Activated T-cell treated with anti-CD3 and anti-CD28 coated beads, Interleukin-2, amount 50 U/mL, for 24 hours (primary cell): ENCODE results near the gene ANAPC4.

ENCODE experiments used
- DNase-seq: peaks from one replicate; pipeline ENCODE4 v3.0.0-alpha.2; 2020
- H3K27ac Mint-ChIP-seq: 2 replicates; pipeline ENCODE4 v1.8.0; 2020; ENCODE audit warnings: mild to moderate bottlenecking, mixed read lengths
- H3K27me3 Mint-ChIP-seq: 2 replicates; pipeline ENCODE4 v1.8.0; 2020; ENCODE audit warnings: mixed read lengths
- H3K36me3 Mint-ChIP-seq: 2 replicates; pipeline ENCODE4 v1.8.0; 2020; ENCODE audit warnings: low read depth, mixed read lengths
- H3K4me1 Mint-ChIP-seq: 2 replicates; pipeline ENCODE4 v1.8.0; 2020; ENCODE audit warnings: low read depth, mixed read lengths
- H3K4me3 Mint-ChIP-seq: 2 replicates; pipeline ENCODE4 v1.8.0; 2020; ENCODE audit warnings: mild to moderate bottlenecking, moderate library complexity, mixed read lengths
- H3K9me3 Mint-ChIP-seq: 2 replicates; pipeline ENCODE4 v1.8.0; 2020; ENCODE audit warnings: mixed read lengths

ANAPC4 gene

DNA sequence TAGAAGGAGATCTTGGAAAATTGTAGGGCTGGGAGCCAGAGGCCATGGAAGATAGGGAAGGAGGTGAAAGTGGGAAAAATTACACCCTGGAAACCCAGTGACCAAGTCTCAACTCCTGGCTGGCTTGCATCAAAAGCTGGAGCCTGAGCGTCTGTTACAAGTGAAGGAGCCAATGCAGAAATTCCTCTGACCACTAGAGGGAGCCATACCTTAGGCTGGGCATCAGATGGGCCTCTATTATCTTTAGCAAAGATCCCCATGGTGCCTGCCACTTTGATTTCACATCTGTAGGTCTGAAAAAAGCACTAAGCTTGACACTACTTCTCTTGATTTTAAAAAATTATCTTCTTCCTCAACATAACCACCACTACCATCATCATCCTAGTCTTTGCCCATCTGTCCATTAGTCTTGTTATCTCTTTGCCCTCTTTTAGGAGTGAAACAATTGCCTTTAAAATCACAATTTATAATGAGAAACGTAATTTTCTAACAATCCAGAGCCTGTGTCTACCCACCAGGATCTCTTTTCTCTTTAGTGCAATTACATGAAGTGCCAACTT lies 62.9 kb downstream of the ANAPC4 start:
- no peaks in the 10 kb centered on the region for H3K27me3 Mint-ChIP-seq
- H3K4me1 Mint-ChIP-seq: no peaks in the 10 kb centered on the region
- H3K4me3 Mint-ChIP-seq: no peak overlapping the region
- H3K27ac Mint-ChIP-seq: no peak overlapping the region
- no peaks in the 10 kb centered on the region for H3K9me3 Mint-ChIP-seq
- H3K36me3 Mint-ChIP-seq: no peaks in the 10 kb centered on the region
- peak; percentile 35 for DNase-seq

- no peaks in the 10 kb centered on the region for H3K27me3 Mint-ChIP-seq
- no peak overlapping the region for H3K4me3 Mint-ChIP-seq
- no peaks in the 10 kb centered on the region for H3K9me3 Mint-ChIP-seq
- H3K4me1 Mint-ChIP-seq: no peaks in the 10 kb centered on the region
- H3K27ac Mint-ChIP-seq: no peak overlapping the region
- H3K36me3 Mint-ChIP-seq: no peaks in the 10 kb centered on the region
- DNase-seq: no peak
These were observed 63.5 kb downstream of the ANAPC4 start for GRCh38 chr4:25440478-25441030.

DNA sequence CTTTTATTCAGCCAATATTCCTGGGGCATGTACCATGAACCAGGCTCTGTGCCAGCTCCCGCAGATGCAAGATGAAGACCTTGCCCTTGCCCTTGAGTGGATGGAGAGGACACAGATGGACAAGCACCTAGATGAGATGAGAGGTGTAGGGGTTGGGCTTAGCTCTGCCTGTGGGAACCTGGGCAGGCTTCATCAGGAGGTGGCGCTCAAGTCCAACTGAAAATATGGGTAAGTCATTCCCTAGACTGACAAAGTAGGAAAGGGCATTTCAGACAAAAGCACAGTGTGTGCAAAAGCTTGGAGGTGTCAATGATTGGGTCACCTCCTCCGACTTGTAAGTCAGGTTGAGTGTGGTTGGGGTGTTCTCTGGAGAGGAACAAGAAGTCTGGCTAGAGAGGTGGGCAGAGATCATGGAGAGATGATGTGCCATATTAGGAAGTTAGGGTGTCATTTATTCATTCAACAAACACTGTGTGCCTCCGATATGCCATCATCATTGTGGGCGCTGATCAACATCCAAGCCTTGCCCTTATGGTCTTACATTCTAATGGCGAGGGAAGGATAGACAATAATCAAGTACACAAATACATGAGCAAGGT lies 64.6 kb downstream of the ANAPC4 start:
- H3K4me3 Mint-ChIP-seq: no peak overlapping the region
- no peaks in the 10 kb centered on the region for H3K36me3 Mint-ChIP-seq
- no peak for DNase-seq
- no peaks in the 10 kb centered on the region for H3K9me3 Mint-ChIP-seq
- H3K4me1 Mint-ChIP-seq: no peaks in the 10 kb centered on the region
- no peaks in the 10 kb centered on the region for H3K27me3 Mint-ChIP-seq
- H3K27ac Mint-ChIP-seq: no peak overlapping the region

DNA sequence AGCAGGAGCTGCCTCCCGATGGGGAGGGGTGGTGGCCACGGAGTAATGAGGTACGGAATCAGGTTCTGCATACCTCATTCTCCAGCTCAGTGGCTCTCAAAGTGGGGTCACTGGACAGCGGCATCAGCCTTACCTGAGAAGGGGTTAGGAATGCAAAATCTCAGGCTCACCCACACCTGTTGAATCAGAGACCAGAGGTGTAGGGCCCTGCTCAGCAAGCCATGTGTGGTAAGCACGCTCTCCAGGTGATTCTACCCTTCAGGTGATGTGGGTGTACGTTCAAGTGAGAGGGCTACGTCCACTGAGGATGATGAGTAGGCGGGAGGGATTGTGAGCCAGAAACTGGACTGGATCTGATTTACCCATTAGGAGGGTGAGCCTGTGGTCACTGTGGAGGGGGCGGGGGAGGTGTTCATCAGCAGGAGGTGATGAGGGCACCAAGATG lies 65.8 kb downstream of the ANAPC4 start:
- H3K9me3 Mint-ChIP-seq: no peaks in the 10 kb centered on the region
- H3K27me3 Mint-ChIP-seq: no peaks in the 10 kb centered on the region
- H3K4me1 Mint-ChIP-seq: no peaks in the 10 kb centered on the region
- H3K4me3 Mint-ChIP-seq: no peak overlapping the region
- no peaks in the 10 kb centered on the region for H3K36me3 Mint-ChIP-seq
- H3K27ac Mint-ChIP-seq: no peak overlapping the region
- no peak for DNase-seq

DNA sequence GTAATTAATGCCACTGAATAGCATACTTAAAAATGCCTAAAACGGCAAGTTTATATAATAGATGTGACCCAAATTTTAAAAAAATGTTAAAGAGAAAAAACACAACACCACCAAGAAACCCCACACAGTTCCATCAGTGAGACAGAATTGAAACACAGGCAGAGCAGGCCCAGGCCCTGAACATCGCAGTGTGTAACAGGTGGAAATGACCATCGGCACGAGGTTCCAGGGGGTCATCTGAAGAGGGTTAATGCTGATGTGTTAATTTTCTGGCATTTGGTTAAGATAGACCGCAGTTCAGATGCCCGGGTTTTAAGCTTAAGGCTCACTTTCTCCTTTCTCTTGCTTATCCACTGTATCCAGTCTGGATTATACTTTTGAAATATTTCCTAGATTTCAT lies 66.8 kb downstream of the ANAPC4 start:
- H3K4me3 Mint-ChIP-seq: no peak overlapping the region
- DNase-seq: no peak
- H3K27me3 Mint-ChIP-seq: no peaks in the 10 kb centered on the region
- no peak overlapping the region for H3K27ac Mint-ChIP-seq
- peaks cover 4% of the 10 kb centered on the region for H3K4me1 Mint-ChIP-seq
- H3K9me3 Mint-ChIP-seq: no peaks in the 10 kb centered on the region
- H3K36me3 Mint-ChIP-seq: no peaks in the 10 kb centered on the region

DNA sequence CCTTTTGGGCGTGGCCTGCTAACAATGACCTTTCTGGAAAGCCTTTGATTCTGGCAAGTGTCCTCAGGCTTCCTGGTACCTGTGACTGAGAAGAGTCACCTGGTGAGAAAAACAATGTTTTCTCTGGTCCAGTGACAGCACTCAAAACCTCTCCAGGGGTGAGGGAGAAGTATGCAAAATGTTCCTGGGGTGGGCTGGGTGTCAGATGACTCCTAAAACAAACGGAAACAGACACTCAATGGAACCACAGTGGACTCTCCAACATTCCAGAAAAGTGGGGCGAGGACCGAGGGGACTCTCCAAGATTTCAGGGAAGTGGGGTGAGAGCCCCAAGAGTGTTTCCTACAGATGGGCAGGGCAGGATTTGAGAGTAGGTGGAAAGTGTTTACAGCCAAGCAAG lies 69.5 kb downstream of the ANAPC4 start:
- Mint-ChIP-seq H3K27me3 (no peaks in the 10 kb centered on the region), H3K36me3 (no peaks in the 10 kb centered on the region), H3K4me3 (no peak overlapping the region), H3K9me3 (no peaks in the 10 kb centered on the region), H3K27ac (no peak overlapping the region), H3K4me1 (peaks cover 8% of the 10 kb centered on the region)
- no peak for DNase-seq

- no peak overlapping the region for H3K4me3 Mint-ChIP-seq
- DNase-seq: no peak
- no peaks in the 10 kb centered on the region for H3K36me3 Mint-ChIP-seq
- H3K27ac Mint-ChIP-seq: no peak overlapping the region
- no peaks in the 10 kb centered on the region for H3K9me3 Mint-ChIP-seq
- peaks cover 8% of the 10 kb centered on the region for H3K4me1 Mint-ChIP-seq
- H3K27me3 Mint-ChIP-seq: no peaks in the 10 kb centered on the region
These were observed 71.5 kb downstream of the ANAPC4 start for GRCh38 chr4:25448379-25449109.

DNA sequence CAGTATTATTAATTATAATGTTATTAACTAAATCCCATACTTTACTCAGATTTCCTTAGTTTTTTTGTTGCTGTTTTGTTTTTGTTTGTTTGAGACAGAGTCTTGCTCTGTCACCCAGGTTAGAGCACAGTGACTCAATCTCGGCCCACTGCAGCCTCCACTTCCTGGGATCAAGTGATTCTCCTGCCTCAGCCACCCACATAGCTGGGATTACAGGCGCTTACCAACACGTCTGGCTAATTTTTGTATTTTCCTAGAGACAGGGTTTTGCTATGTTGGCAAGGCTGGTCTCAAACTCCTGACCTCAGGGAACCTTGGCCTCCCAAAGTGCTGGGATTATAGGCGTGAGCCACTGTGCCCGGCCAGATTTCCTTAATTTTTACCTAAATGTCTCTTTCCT lies 72.2 kb downstream of the ANAPC4 start:
- no peak for DNase-seq
- Mint-ChIP-seq H3K27me3 (no peaks in the 10 kb centered on the region), H3K36me3 (no peaks in the 10 kb centered on the region), H3K27ac (no peak overlapping the region), H3K9me3 (no peaks in the 10 kb centered on the region), H3K4me1 (peaks cover 8% of the 10 kb centered on the region), H3K4me3 (no peak overlapping the region)

- Mint-ChIP-seq H3K9me3 (no peaks in the 10 kb centered on the region), H3K4me3 (no peak overlapping the region), H3K27me3 (no peaks in the 10 kb centered on the region), H3K36me3 (no peaks in the 10 kb centered on the region), H3K4me1 (peaks cover 8% of the 10 kb centered on the region), H3K27ac (no peak overlapping the region)
- no peak for DNase-seq
These were observed 72.6 kb downstream of the ANAPC4 start for GRCh38 chr4:25449688-25450087.

DNA sequence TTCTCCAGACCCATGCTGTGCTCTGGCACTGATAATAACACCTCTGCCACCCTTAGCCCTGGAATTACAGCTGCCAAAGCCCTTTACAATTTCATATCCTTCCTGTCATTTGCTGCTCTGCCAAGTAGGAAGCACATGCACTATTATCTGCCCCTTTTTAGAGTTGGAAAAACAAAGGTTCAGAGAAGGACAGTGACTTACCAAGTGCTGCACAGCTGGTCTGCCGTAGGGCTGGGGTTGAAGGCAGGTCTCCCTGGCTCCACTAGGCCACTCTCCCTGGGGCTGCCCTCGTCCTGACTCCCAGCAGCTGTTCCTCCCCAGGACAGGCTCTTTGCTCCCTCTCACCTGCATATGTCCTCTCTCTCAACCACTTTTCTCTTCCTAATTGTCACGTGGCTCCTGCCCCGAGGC lies 73.4 kb downstream of the ANAPC4 start:
- H3K4me3 Mint-ChIP-seq: no peak overlapping the region
- no peak overlapping the region for H3K27ac Mint-ChIP-seq
- H3K4me1 Mint-ChIP-seq: peaks cover 8% of the 10 kb centered on the region
- H3K36me3 Mint-ChIP-seq: no peaks in the 10 kb centered on the region
- no peaks in the 10 kb centered on the region for H3K27me3 Mint-ChIP-seq
- H3K9me3 Mint-ChIP-seq: no peaks in the 10 kb centered on the region
- no peak for DNase-seq

DNA sequence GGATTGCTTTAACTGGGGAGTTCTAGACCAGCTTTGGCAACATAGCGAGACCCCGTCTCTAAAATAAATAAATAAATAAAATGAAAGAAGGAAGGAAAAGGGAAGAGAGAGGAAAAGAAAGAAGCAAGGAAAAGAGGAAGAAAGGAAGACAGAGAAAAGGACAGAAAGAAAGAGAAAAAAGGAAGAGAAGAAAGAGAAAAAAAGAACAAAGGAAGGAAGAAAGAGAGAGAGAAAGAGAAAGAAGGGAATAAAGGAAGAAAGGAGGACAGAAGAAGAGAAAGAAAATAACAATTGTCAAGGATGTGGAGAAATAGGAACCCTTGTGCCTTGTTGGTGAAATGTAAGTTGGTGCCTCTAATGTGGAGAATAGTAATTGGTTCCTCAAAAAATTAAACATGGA lies 74.6 kb downstream of the ANAPC4 start:
- no peaks in the 10 kb centered on the region for H3K36me3 Mint-ChIP-seq
- H3K27me3 Mint-ChIP-seq: no peaks in the 10 kb centered on the region
- no peaks in the 10 kb centered on the region for H3K9me3 Mint-ChIP-seq
- H3K4me1 Mint-ChIP-seq: peaks cover 8% of the 10 kb centered on the region
- no peak for DNase-seq
- no peak overlapping the region for H3K4me3 Mint-ChIP-seq
- H3K27ac Mint-ChIP-seq: no peak overlapping the region

DNA sequence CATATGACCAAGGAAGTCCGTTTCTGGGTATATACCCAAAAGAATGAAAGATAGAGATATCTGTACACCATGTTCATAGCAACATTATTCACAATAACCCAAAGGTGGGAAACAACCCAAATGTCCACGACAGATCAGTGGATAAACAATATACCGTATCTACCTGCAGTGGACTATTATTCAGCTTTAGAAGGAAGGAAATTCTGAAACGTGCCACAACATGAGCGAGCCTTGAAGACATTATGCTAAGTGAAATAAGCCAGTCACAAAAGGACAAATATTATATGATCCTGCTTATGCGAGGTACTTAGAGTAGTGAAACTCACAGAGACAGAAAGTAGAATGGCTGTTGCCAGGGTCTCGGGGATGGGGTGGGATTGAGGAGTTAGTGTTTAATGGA lies 75.0 kb downstream of the ANAPC4 start:
- Mint-ChIP-seq H3K9me3 (no peaks in the 10 kb centered on the region), H3K27me3 (no peaks in the 10 kb centered on the region), H3K4me1 (peaks cover 8% of the 10 kb centered on the region)

DNA sequence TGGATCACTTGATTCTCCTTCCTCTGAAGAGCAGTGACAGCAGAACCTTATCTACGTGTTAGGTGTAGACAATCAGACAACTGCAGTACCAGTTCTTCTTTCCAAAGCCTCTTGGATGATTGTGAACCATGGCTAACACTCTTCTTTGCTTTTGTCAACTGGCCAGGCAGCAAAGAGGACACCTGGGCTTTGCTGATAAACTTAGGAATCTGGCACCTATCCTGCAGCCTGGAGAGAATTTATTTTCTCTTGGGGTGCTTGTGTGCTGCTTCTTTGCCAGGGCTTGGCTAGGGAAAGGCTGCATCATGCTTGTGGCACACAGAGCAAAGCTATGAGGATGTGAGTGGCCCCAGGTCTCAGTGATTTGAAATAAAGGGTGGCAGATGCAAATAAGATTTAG lies 77.4 kb downstream of the ANAPC4 start:
- H3K4me1 Mint-ChIP-seq: peaks cover 4% of the 10 kb centered on the region
- H3K9me3 Mint-ChIP-seq: no peaks in the 10 kb centered on the region
- DNase-seq: no peak
- no peak overlapping the region for H3K4me3 Mint-ChIP-seq
- H3K27ac Mint-ChIP-seq: no peak overlapping the region
- H3K36me3 Mint-ChIP-seq: no peaks in the 10 kb centered on the region
- no peaks in the 10 kb centered on the region for H3K27me3 Mint-ChIP-seq

More for the DNA sequence above, 75.0 kb downstream of the ANAPC4 start:
- Mint-ChIP-seq H3K27ac (no peak overlapping the region), H3K4me3 (no peak overlapping the region), H3K36me3 (no peaks in the 10 kb centered on the region)
- DNase-seq: no peak

GRCh38 chr4:25457053-25457715 lies 80.1 kb downstream of the ANAPC4 start:
- Mint-ChIP-seq H3K27ac (no peak overlapping the region), H3K9me3 (no peaks in the 10 kb centered on the region), H3K4me3 (no peak overlapping the region), H3K27me3 (no peaks in the 10 kb centered on the region), H3K4me1 (no peaks in the 10 kb centered on the region), H3K36me3 (no peaks in the 10 kb centered on the region)
- DNase-seq: no peak
